Endothelial cell of umbilical vein (primary cell): ENCODE measurements around the gene RUSF1. TPM values are rescaled to one million over a fixed set of nuclear protein-coding genes. Genes with fewer than 3 reads are reported as not detected.

ENCODE experiments used
- BruUV-seq: library from RNA; stranded (reverse); fragments of 400-500 nt; replicated peaks from 2 replicates; lab custom pipeline; 2021; lab: Mats Ljungman, UMichigan
- CTCF ChIA-PET: fragments of 300-600, 350-600 bp; sonication (Branson Sonifier 250); formaldehyde crosslinking; loops from one replicate; lab custom pipeline; 2021; ENCODE audit warnings: antibody characterized with exemption, inconsistent platforms; lab: Charles Lee
- POLR2A ChIA-PET: fragments of 300-600, 350-600 bp; sonication (Branson Sonifier 250); formaldehyde crosslinking; loops from one replicate; lab custom pipeline; 2021; ENCODE audit warnings: antibody characterized with exemption, inconsistent platforms; lab: Charles Lee
- DNase-seq: peaks from one replicate; pipeline ENCODE4 v3.0.0-alpha.2; 2011; ENCODE audit warnings: low read depth, low spot score
- FAIRE-seq: peaks from 2 replicates; lab custom pipeline; 2011; peaks lifted over from hg19 to GRCh38; lab: Jason Lieb, UNC
- H2AFZ ChIP-seq: 2 replicates; pipeline ENCODE4 v1.6.0; 2012; ENCODE audit warnings: low read depth, low read length, control low read depth, inconsistent platforms
- H3K27ac ChIP-seq: 2 replicates; pipeline ENCODE4 v1.5.1; 2011; ENCODE audit warnings: low read depth, mild to moderate bottlenecking, control low read depth, low read length, moderate library complexity; ENCODE audit not compliant: insufficient read depth
- H3K27me3 ChIP-seq, 2 experiments: 2 replicates each; pipeline versions ENCODE4 v1.6.0 to v1.6.1; 2011; ENCODE audit warnings: low read length in 2 of 2, mixed read lengths in 1 of 2; ENCODE audit not compliant: control insufficient read depth in 2 of 2, insufficient read depth in 2 of 2
- H3K36me3 ChIP-seq, 2 experiments: 2 replicates in 1 of 2; 3 replicates in 1 of 2; pipeline ENCODE4 v1.5.1; 2011; ENCODE audit warnings: low read length in 2 of 2, mild to moderate bottlenecking in 1 of 2, moderate library complexity in 1 of 2; ENCODE audit not compliant: control insufficient read depth in 2 of 2, insufficient read depth in 2 of 2; ENCODE audit errors: extremely low read depth in 1 of 2
- H3K4me1 ChIP-seq: 3 replicates; pipeline ENCODE4 v1.5.1; 2011; ENCODE audit warnings: mild to moderate bottlenecking, low read length; ENCODE audit not compliant: control insufficient read depth, insufficient read depth; ENCODE audit errors: extremely low read depth
- H3K4me2 ChIP-seq: 2 replicates; pipeline ENCODE4 v1.6.1; 2011; ENCODE audit warnings: low read length, control low read depth, mixed read lengths; ENCODE audit not compliant: insufficient read depth
- H3K4me3 ChIP-seq, 3 experiments: fragments of 200-600 bp in 1 of 3; sonication (generic), shearing (Covaris generic) in 1 of 3; replicated peaks in 1 of 3; 2 replicates each; pipeline ENCODE4 v1.5.1; 2011 to 2016; ENCODE audit warnings: control low read depth in 3 of 3, low read length in 3 of 3, mild to moderate bottlenecking in 2 of 3, inconsistent platforms in 1 of 3, low read depth in 1 of 3, moderate library complexity in 1 of 3; ENCODE audit not compliant: insufficient read depth in 1 of 3
- H3K79me2 ChIP-seq: 2 replicates; pipeline ENCODE4 v1.6.0; 2012; ENCODE audit warnings: low read length, inconsistent platforms; ENCODE audit not compliant: control insufficient read depth, insufficient read depth
- H3K9ac ChIP-seq: replicated peaks from 2 replicates; pipeline ENCODE3; 2011; ENCODE audit warnings: low read length, control low read depth; ENCODE audit not compliant: insufficient read depth; ENCODE audit errors: extremely low read depth
- H3K9me1 ChIP-seq: replicated peaks from 3 replicates; pipeline ENCODE4 v1.6.0; 2011; ENCODE audit warnings: mild to moderate bottlenecking, low read length; ENCODE audit not compliant: control insufficient read depth, insufficient read depth; ENCODE audit errors: extremely low read depth
- H3K9me3 ChIP-seq: replicated peaks from 2 replicates; pipeline ENCODE4 v1.5.1; 2012; ENCODE audit warnings: low read length, inconsistent platforms; ENCODE audit not compliant: control insufficient read depth, insufficient read depth
- H4K20me1 ChIP-seq: replicated peaks from 2 replicates; pipeline ENCODE3; 2011; ENCODE audit warnings: mild to moderate bottlenecking, low read length; ENCODE audit not compliant: control insufficient read depth, insufficient read depth; ENCODE audit errors: extremely low read depth
- EZH2 ChIP-seq: IDR thresholded peaks from 2 replicates; pipeline ENCODE4 v1.6.1; 2012; ENCODE audit warnings: borderline replicate concordance, low read depth, mild to moderate bottlenecking, moderate library complexity, low read length, inconsistent platforms; ENCODE audit not compliant: severe bottlenecking
- FOS ChIP-seq: IDR thresholded peaks from 2 replicates; pipeline ENCODE4 v1.6.1; 2011; ENCODE audit warnings: mild to moderate bottlenecking, low read length, moderate library complexity, borderline replicate concordance; ENCODE audit not compliant: insufficient read depth
- GATA2 ChIP-seq: IDR thresholded peaks from 2 replicates; pipeline ENCODE4 v1.7.0; 2011; ENCODE audit warnings: low read depth, mild to moderate bottlenecking, moderate library complexity, mixed read lengths, low read length; ENCODE audit not compliant: insufficient read length, insufficient read depth
- JUN ChIP-seq: IDR thresholded peaks from 2 replicates; pipeline ENCODE4 v1.6.1; 2011; ENCODE audit warnings: borderline replicate concordance, low read depth; ENCODE audit not compliant: insufficient read length, insufficient read depth
- MYC ChIP-seq: IDR thresholded peaks from one replicate; pipeline ENCODE4 v1.6.1; 2011; ENCODE audit warnings: mild to moderate bottlenecking, low read depth, low read length
- POLR2A ChIP-seq: IDR thresholded peaks from 2 replicates; pipeline ENCODE4 v1.6.1; 2012; ENCODE audit warnings: low read depth, mild to moderate bottlenecking, control low read depth, low read length
- POLR2AphosphoS5 ChIP-seq: IDR thresholded peaks from 2 replicates; pipeline ENCODE4 v1.6.1; 2012; ENCODE audit warnings: low read depth, mild to moderate bottlenecking, control low read depth, low read length, moderate library complexity; ENCODE audit not compliant: insufficient read depth
- dilution Hi-C: fragments of 300-500 bp; cut with MboI; formaldehyde crosslinking; loops from one replicate; pipeline ENCODE4 v1.15.0; 2019; ENCODE audit warnings: low sequenced_read_pairs; ENCODE audit not compliant: extremely low pct_ligation_motif_present
- intact Hi-C: fragments of 100-400 bp; cut with micrococcal nuclease; formaldehyde crosslinking; loops from one replicate; pipeline ENCODE4 v1.10.0; 2022
- polyA plus RNA-seq, 4 experiments: library from polyadenylated mRNA; depleted of rRNA in 3 of 4; stranded (reverse) in 3 of 4; unstranded in 1 of 4; fragments of >200 nt; gene quantifications; 2 replicates each; pipeline versions ENCODE4 v1.2.1 to v1.2.3, GENCODE V29; 2011 to 2012; ENCODE audit warnings: missing spikeins in 1 of 4
- total RNA-seq: library from RNA; stranded (reverse); gene quantifications from 2 replicates; pipeline ENCODE4 v1.2.3, GENCODE V29; 2021
- TF ChIP-seq, protein P1 (sequence below), 2 donors: IDR thresholded peaks; 1 replicate in 1 of 2; 2 replicates in 1 of 2; pipeline ENCODE4 v1.5.1; 2011; ENCODE audit warnings: low read length in 2 of 2, mild to moderate bottlenecking in 2 of 2, moderate library complexity in 2 of 2, control low read depth in 1 of 2, inconsistent platforms in 1 of 2, low read depth in 1 of 2; ENCODE audit not compliant: insufficient read depth in 1 of 2; ENCODE audit errors: extremely low read depth in 1 of 2
- TF ChIP-seq, protein P2 (sequence below): IDR thresholded peaks from 2 replicates; pipeline ENCODE4 v1.6.1; 2011; ENCODE audit not compliant: insufficient read depth, insufficient read length

RUSF1 gene
- total and polyA plus RNA-seq, 2 donors (not counting 3 experiments of a cell fraction or from before 2014, with no cell fraction given) = 36.4 to 40.3 TPM

DNA sequence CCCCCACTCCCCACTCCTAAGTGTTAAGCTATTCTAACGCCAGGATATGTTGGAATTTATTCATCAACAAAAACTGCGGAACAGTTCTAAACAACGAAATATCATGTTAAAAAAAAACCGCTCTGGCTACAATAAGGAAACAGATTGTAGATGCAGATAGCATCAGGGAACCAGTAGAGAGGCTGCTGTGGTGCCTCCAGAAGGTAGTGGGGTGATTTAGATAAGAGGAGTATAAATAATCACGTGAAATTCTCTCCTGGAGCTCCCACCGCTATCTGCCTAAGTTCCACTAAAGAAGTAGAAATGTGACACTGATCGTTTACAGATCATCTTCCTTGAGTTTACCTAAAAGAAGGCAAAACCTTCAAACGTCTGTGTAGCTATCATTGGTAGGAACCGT lies 27.5 kb upstream of the RUSF1 start:
- dilution Hi-C loops = no loop called here
- H3K4me1 ChIP-seq = no peaks in the 10 kb centered on the region
- no peak for TF ChIP-seq MYC
- TF ChIP-seq, protein P1, sequence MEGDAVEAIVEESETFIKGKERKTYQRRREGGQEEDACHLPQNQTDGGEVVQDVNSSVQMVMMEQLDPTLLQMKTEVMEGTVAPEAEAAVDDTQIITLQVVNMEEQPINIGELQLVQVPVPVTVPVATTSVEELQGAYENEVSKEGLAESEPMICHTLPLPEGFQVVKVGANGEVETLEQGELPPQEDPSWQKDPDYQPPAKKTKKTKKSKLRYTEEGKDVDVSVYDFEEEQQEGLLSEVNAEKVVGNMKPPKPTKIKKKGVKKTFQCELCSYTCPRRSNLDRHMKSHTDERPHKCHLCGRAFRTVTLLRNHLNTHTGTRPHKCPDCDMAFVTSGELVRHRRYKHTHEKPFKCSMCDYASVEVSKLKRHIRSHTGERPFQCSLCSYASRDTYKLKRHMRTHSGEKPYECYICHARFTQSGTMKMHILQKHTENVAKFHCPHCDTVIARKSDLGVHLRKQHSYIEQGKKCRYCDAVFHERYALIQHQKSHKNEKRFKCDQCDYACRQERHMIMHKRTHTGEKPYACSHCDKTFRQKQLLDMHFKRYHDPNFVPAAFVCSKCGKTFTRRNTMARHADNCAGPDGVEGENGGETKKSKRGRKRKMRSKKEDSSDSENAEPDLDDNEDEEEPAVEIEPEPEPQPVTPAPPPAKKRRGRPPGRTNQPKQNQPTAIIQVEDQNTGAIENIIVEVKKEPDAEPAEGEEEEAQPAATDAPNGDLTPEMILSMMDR (IDR thresholded peaks at IDR 0.05; ENCODE audit: extremely low read depth in 1 of 2, insufficient read depth in 1 of 2, low read depth in 1 of 2, low read length in 2 of 2) = no peak
- no peak for TF ChIP-seq POLR2A
- no peak for TF ChIP-seq GATA2
- TF ChIP-seq, protein P2, sequence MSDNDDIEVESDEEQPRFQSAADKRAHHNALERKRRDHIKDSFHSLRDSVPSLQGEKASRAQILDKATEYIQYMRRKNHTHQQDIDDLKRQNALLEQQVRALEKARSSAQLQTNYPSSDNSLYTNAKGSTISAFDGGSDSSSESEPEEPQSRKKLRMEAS = no peak
- TF ChIP-seq FOS = no peak
- no peak for TF ChIP-seq JUN
- no peak for TF ChIP-seq EZH2
- no peak for TF ChIP-seq POLR2AphosphoS5
- BruUV-seq = no TSS peak
- H3K36me3 ChIP-seq = no peaks in the 10 kb centered on the region
- H2AFZ ChIP-seq = no peak overlapping the region
- intact Hi-C loops = no loop called here
- no peaks in the 10 kb centered on the region for H3K9me3 ChIP-seq
- H3K27me3 ChIP-seq = peaks cover 10 to 15% of the 10 kb centered on the region in 2 experiments
- no peak overlapping the region for H3K9ac ChIP-seq
- H3K4me3 ChIP-seq = no peak overlapping the region
- no peaks in the 10 kb centered on the region for H3K9me1 ChIP-seq
- H3K79me2 ChIP-seq = no peaks in the 10 kb centered on the region
- H4K20me1 ChIP-seq = no peaks in the 10 kb centered on the region
- no peak overlapping the region for H3K4me2 ChIP-seq
- H3K27ac ChIP-seq = no peak overlapping the region
- FAIRE-seq = no peak
- ChIA-PET POLR2A (no interaction called here), CTCF (no interaction called here)
- DNase-seq = peak; percentile 32
